Thyroid gland (tissue), 4 donors: ENCODE measurements around the gene CIRBP. TPM values are rescaled to one million over a fixed set of nuclear protein-coding genes. Genes with fewer than 3 reads are reported as not detected.
A peak's percentile ranks its signal among the peaks of the same experiment; 100 is the strongest.

Source experiments
- DNase-seq, 2 donors: peaks; one replicate each; pipeline ENCODE4 v3.0.0-alpha.2; 2019
- H3K27ac ChIP-seq, 3 donors: fragments of 200-600 bp; sonication (generic); 1 replicate in 2 of 3; 2 replicates in 1 of 3; pipeline ENCODE4 v1.5.1; 2016 to 2019; ENCODE audit warnings: mild to moderate bottlenecking in 1 of 3, moderate library complexity in 1 of 3
- H3K27me3 ChIP-seq: fragments of 200-600 bp; sonication (generic); one replicate; pipeline ENCODE4 v1.5.1; 2019
- H3K36me3 ChIP-seq, 2 donors: fragments of 200-600 bp; sonication (generic); one replicate each; pipeline ENCODE4 v1.5.1; 2016 to 2019
- H3K4me1 ChIP-seq, 2 donors: fragments of 200-600 bp; sonication (generic); one replicate each; pipeline ENCODE4 v1.5.1; 2017 to 2019
- H3K4me3 ChIP-seq, 3 donors: fragments of 200-600 bp; sonication (generic); replicated peaks in 1 of 3; 1 replicate in 2 of 3; 2 replicates in 1 of 3; pipeline ENCODE4 v1.5.1; 2016; ENCODE audit warnings: mild to moderate bottlenecking in 1 of 3
- H3K9me3 ChIP-seq: fragments of 200-600 bp; sonication (generic); one replicate; pipeline ENCODE4 v1.5.1; 2017
- CTCF ChIP-seq, 6 experiments: fragments of 200-600 bp in 3 of 6; fragments of 450-650 bp in 3 of 6; sonication (generic) in 3 of 6; IDR thresholded peaks; one replicate each; pipeline ENCODE4 v1.5.1; 2016 to 2019; ENCODE audit warnings: antibody characterized with exemption in 6 of 6, mild to moderate bottlenecking in 2 of 6, inconsistent platforms in 1 of 6, moderate library complexity in 1 of 6
- POLR2A ChIP-seq, 2 donors: fragments of 450-650 bp; IDR thresholded peaks; one replicate each; pipeline ENCODE4 v1.6.1; 2017; ENCODE audit warnings: antibody characterized with exemption in 2 of 2, mild to moderate bottlenecking in 2 of 2, moderate library complexity in 1 of 2
- WGBS, 2 donors: methylation state at CpG; one replicate each; pipeline ENCODE4 v1.1.5; 2017; 5-methylcytosine and 5-hydroxymethylcytosine counted together
- intact Hi-C: fragments of 100-400 bp; cut with DNase I; formaldehyde crosslinking; loops from one replicate; pipeline ENCODE4 v1.15.1; 2023
- total RNA-seq, 4 donors: library from RNA; depleted of rRNA; stranded (reverse); fragments of >200 nt; gene quantifications; one replicate each; pipeline ENCODE4 v1.2.3, GENCODE V29; 2016

CIRBP gene
- total RNA-seq, 4 donors from 2014 or later, result 679 to 1,194 (median 893) TPM

DNA sequence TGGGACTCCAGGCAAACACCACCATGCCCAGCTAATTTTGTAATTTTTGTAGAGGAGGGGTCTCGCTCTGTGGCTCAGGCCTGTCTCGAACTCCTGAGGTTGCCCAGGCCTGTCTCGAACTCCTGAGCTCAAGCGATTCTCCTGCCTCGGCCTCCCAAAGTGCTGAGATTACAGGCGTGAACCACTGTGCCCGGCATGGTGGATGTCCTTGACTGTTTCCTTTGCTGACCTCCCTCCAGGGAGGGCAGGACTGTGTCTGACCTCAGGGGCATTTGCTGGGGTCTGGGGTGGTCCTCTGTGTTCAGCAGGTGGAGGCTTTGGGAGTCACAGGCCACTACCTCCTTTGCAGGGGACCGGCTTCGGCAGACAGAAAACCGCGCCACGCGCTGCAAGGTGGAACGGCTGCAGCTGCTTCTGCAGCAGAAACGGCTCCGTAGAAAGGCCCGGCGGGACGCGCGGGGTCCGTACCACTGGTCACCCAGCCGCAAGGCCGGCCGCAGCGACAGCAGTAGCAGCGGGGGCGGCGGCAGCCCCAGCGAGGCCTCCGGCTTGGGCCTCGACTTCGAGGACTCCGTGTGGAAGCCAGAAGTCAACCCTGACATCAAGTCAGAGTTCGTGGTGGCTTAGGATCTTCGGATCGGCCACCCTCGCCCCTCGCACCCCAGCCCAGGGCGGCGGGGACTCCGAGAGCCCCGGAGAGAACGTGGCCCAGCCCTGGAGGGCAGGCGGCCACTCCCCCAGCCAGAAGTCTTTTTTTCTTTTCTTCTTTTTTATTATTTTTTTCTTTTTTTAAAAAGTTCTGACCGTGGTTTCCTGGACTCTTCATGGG lies 12.3 kb upstream of the CIRBP start:
- intact Hi-C loops, result no loop called here
- DNase-seq, result no peak
- peak overlapping the region in 1 of 3 donors; percentile 97 for H3K27ac ChIP-seq
- H3K4me3 ChIP-seq, result no peak overlapping the region
- no peaks in the 10 kb centered on the region for H3K27me3 ChIP-seq
- no peaks in the 10 kb centered on the region for H3K9me3 ChIP-seq
- 85 to 93% methylated on average over 22 to 37 of the region's 46 CpGs for WGBS, 2 donors
- no peak for TF ChIP-seq CTCF (IDR thresholded peaks at IDR 0.05)
- TF ChIP-seq POLR2A (IDR thresholded peaks at IDR 0.05), result no peak
- H3K4me1 ChIP-seq, result peaks cover 37 to 85% of the 10 kb centered on the region in 2 donors
- peaks cover 41 to 55% of the 10 kb centered on the region in 2 donors for H3K36me3 ChIP-seq

- no peaks in the 10 kb centered on the region for H3K9me3 ChIP-seq
- intact Hi-C loops, result no loop called here
- peaks cover 38 to 85% of the 10 kb centered on the region in 2 donors for H3K4me1 ChIP-seq
Observed at GRCh38 chr19:1257475-1258162, 11.5 kb upstream of the CIRBP start.

DNA sequence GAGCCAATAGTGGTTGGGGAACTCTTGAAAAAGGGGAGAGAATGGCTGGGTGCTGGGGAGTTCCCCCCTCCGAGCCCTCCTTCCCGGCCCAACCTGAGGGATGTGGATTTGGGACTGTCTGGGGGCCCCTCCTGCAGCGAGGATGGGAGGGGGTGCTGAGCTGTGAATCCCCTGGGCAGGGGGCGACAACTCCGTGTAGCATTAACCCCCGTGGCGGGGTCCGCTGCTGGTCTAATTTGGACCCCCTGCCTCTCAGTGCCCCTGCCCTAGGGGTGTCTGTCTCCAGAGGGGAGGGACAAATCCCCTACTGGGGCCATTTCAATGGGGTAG lies 11.0 kb upstream of the CIRBP start:
- no peaks in the 10 kb centered on the region for H3K27me3 ChIP-seq
- peak overlapping the region in 2 of 3 donors; percentile 96 to 97 for H3K27ac ChIP-seq
- TF ChIP-seq CTCF (IDR thresholded peaks at IDR 0.05) (no peak), POLR2A (IDR thresholded peaks at IDR 0.05) (no peak)
- DNase-seq, result no peak
- peaks cover 38 to 85% of the 10 kb centered on the region in 2 donors for H3K4me1 ChIP-seq
- 81 to 92% methylated on average over 8 of the region's 8 CpGs for WGBS, 2 donors
- H3K4me3 ChIP-seq, result no peak overlapping the region
- no peaks in the 10 kb centered on the region for H3K9me3 ChIP-seq
- H3K36me3 ChIP-seq, result peaks cover 40 to 53% of the 10 kb centered on the region in 2 donors
- intact Hi-C loops, result no loop called here

More at GRCh38 chr19:1257475-1258162, 11.5 kb upstream of the CIRBP start:
- TF ChIP-seq CTCF (IDR thresholded peaks at IDR 0.05) (no peak), POLR2A (IDR thresholded peaks at IDR 0.05) (no peak)
- H3K27ac ChIP-seq, result peak overlapping the region in 2 of 3 donors; percentile 96 to 97
- DNase-seq, result no peak
- H3K4me3 ChIP-seq, result no peak overlapping the region
- H3K36me3 ChIP-seq, result peaks cover 40 to 53% of the 10 kb centered on the region in 2 donors
- WGBS, 2 donors, result 71 to 76% methylated on average over 23 of the region's 23 CpGs
- H3K27me3 ChIP-seq, result no peaks in the 10 kb centered on the region

- Histone ChIP-seq H3K27ac (peak overlapping the region; percentile 26 to 97 (median 96)), H3K36me3 (peaks cover 40 to 51% of the 10 kb centered on the region in 2 donors), H3K4me3 (no peak overlapping the region), H3K9me3 (no peaks in the 10 kb centered on the region), H3K27me3 (no peaks in the 10 kb centered on the region), H3K4me1 (peaks cover 37 to 85% of the 10 kb centered on the region in 2 donors)
- no peak for DNase-seq
- 55 to 59% methylated on average over 15 of the region's 15 CpGs for WGBS, 2 donors
- intact Hi-C loops, result no loop called here
- no peak for TF ChIP-seq POLR2A (IDR thresholded peaks at IDR 0.05)
- TF ChIP-seq CTCF (IDR thresholded peaks at IDR 0.05), result no peak
Observed at GRCh38 chr19:1258707-1259205, 10.4 kb upstream of the CIRBP start.
